GM23338 (cell line): ENCODE data around the gene MOB3C. TPM values are rescaled to one million over a fixed set of nuclear protein-coding genes. Genes with fewer than 3 reads are reported as not detected.

ENCODE experiments used
- ATAC-seq: fragments of 200-7000 bp; cut with Tn5 transposase; 3 replicates; pipeline ENCODE4 v1.9.1; 2020
- DNase-seq: peaks from one replicate; pipeline ENCODE4 v3.0.0-alpha.2; 2015; ENCODE audit warnings: low spot score
- H2AFZ ChIP-seq: fragments of 200-600 bp; sonication (generic); 2 replicates; pipeline ENCODE4 v1.8.0; 2016; ENCODE audit warnings: antibody characterized with exemption, mild to moderate bottlenecking, moderate library complexity
- H3F3A ChIP-seq: fragments of 200-600 bp; sonication (generic); replicated peaks from 2 replicates; pipeline ENCODE4 v1.8.0; 2017; ENCODE audit warnings: antibody characterized with exemption, mixed run types, low read depth
- H3K27ac ChIP-seq: fragments of 200-600 bp; sonication (generic); 2 replicates; pipeline ENCODE4 v1.6.1; 2016; ENCODE audit warnings: low read depth
- H3K27me3 ChIP-seq: fragments of 200-600 bp; sonication (generic); 2 replicates; pipeline ENCODE4 v1.8.0; 2016; ENCODE audit warnings: mild to moderate bottlenecking, mixed run types, moderate library complexity; ENCODE audit not compliant: insufficient read depth
- H3K36me3 ChIP-seq: fragments of 200-600 bp; sonication (generic); 2 replicates; pipeline ENCODE4 v1.8.0; 2016; ENCODE audit warnings: mild to moderate bottlenecking; ENCODE audit not compliant: insufficient read depth
- H3K4me1 ChIP-seq: fragments of 200-600 bp; sonication (generic); 2 replicates; pipeline ENCODE4 v1.8.0; 2016; ENCODE audit warnings: mild to moderate bottlenecking, moderate library complexity; ENCODE audit not compliant: insufficient read depth
- H3K4me2 ChIP-seq: fragments of 200-600 bp; sonication (generic); 2 replicates; pipeline ENCODE4 v1.7.1; 2017; ENCODE audit warnings: mixed run types
- H3K4me3 ChIP-seq: fragments of 200-600 bp; sonication (generic); 2 replicates; pipeline ENCODE4 v1.6.1; 2016; ENCODE audit warnings: mixed run types
- H3K79me2 ChIP-seq: fragments of 200-600 bp; sonication (generic); replicated peaks from 2 replicates; pipeline ENCODE4 v1.8.0; 2017; ENCODE audit warnings: mild to moderate bottlenecking; ENCODE audit not compliant: insufficient read depth
- H3K9me2 ChIP-seq: fragments of 200-600 bp; sonication (generic); 2 replicates; pipeline ENCODE4 v1.8.0; 2017; ENCODE audit not compliant: insufficient read depth
- H4K20me1 ChIP-seq: fragments of 200-600 bp; sonication (generic); replicated peaks from 2 replicates; pipeline ENCODE4 v1.8.0; 2017; ENCODE audit warnings: mild to moderate bottlenecking; ENCODE audit not compliant: insufficient read depth
- H3K27ac Mint-ChIP-seq: 2 replicates; pipeline ENCODE4 v1.8.0; 2020; ENCODE audit warnings: inconsistent platforms, mild to moderate bottlenecking, moderate library complexity, mixed read lengths
- H3K27me3 Mint-ChIP-seq: 3 replicates; pipeline ENCODE4 v1.8.0; 2022; ENCODE audit warnings: low read depth, mild to moderate bottlenecking, moderate library complexity, mixed read lengths, inconsistent platforms; ENCODE audit not compliant: insufficient read depth, poor library complexity
- H3K36me3 Mint-ChIP-seq: 3 replicates; pipeline ENCODE4 v1.8.0; 2021; ENCODE audit warnings: low read depth, mild to moderate bottlenecking, inconsistent platforms, moderate library complexity, mixed read lengths
- H3K4me1 Mint-ChIP-seq: 3 replicates; pipeline ENCODE4 v1.8.0; 2020; ENCODE audit warnings: mild to moderate bottlenecking, inconsistent platforms, mixed read lengths
- H3K4me3 Mint-ChIP-seq: 3 replicates; pipeline ENCODE4 v1.8.0; 2021; ENCODE audit warnings: moderate library complexity, mild to moderate bottlenecking, inconsistent platforms, mixed read lengths
- H3K9me3 Mint-ChIP-seq: 3 replicates; pipeline ENCODE4 v1.8.0; 2020; ENCODE audit warnings: moderate library complexity, mild to moderate bottlenecking, inconsistent platforms, mixed read lengths
- ETS1 ChIP-seq: IDR thresholded peaks from 2 replicates; pipeline ENCODE4 v1.6.1; 2016; ENCODE audit warnings: antibody characterized with exemption
- EZH2 ChIP-seq: fragments of 200-600 bp; sonication (generic); IDR thresholded peaks from one replicate; pipeline ENCODE4 v1.8.0; 2017; ENCODE audit warnings: antibody characterized with exemption, mild to moderate bottlenecking, low read depth; ENCODE audit not compliant: unreplicated experiment
- JUNB ChIP-seq: IDR thresholded peaks from one replicate; pipeline ENCODE4 v1.6.1; 2016; ENCODE audit warnings: antibody characterized with exemption; ENCODE audit not compliant: unreplicated experiment
- POLR2AphosphoS5 ChIP-seq: IDR thresholded peaks from 2 replicates; pipeline ENCODE4 v1.6.1; 2016; ENCODE audit warnings: antibody characterized with exemption, low read depth
- STAT1 ChIP-seq: IDR thresholded peaks from one replicate; pipeline ENCODE4 v1.6.1; 2016; ENCODE audit warnings: antibody characterized with exemption; ENCODE audit not compliant: unreplicated experiment
- ZNF114 ChIP-seq: fragments of 250-450 bp; sonication (Bioruptor Pico); IDR thresholded peaks from 2 replicates; pipeline ENCODE4 v1.5.0; 2020; ENCODE audit warnings: mild to moderate bottlenecking, moderate library complexity
- ZNF462 ChIP-seq: fragments of 250-450 bp; sonication (Bioruptor Pico); IDR thresholded peaks from 2 replicates; pipeline ENCODE4 v1.5.0; 2020; ENCODE audit warnings: mild to moderate bottlenecking, moderate library complexity
- polyA plus RNA-seq: library from polyadenylated mRNA; unstranded; fragments of >200 nt; fragmentation: Nextera tagmentation; extraction: Ambion mirVana; gene quantifications from 2 replicates; pipeline ENCODE4 v1.2.1, GENCODE V29; 2016
- total RNA-seq: library from RNA; depleted of rRNA; stranded (reverse); fragments of >200 nt; shearing (Covaris generic); gene quantifications from 2 replicates; pipeline ENCODE4 v1.2.3, GENCODE V29; 2014

The MOB3C gene
- total and polyA plus RNA-seq, 2 experiments from 2014 or later = 1.1 to 6.2 TPM

- no peak for TF ChIP-seq ZNF462 (CRISPR knock-in tag)
These were observed 44.9 kb downstream of the MOB3C start (continued) for GRCh38 chr1:46571691-46572225.

GRCh38 chr1:46569884-46570725 is 46.5 kb downstream of the MOB3C start:
- peak; percentile 31; the same call in 1 of the 3 replicates for ATAC-seq
- no peaks in the 10 kb centered on the region for H3K79me2 ChIP-seq
- H3K27me3 Mint-ChIP-seq = peaks cover 3% of the 10 kb centered on the region
- H3F3A ChIP-seq = no peaks in the 10 kb centered on the region
- H3K4me1 ChIP-seq = no peaks in the 10 kb centered on the region
- no peak overlapping the region for H3K4me3 Mint-ChIP-seq
- H3K4me3 ChIP-seq = no peak overlapping the region
- no peak overlapping the region for H2AFZ ChIP-seq
- H4K20me1 ChIP-seq = no peaks in the 10 kb centered on the region
- H3K4me2 ChIP-seq = no peak overlapping the region
- H3K36me3 Mint-ChIP-seq = no peaks in the 10 kb centered on the region
- no peaks in the 10 kb centered on the region for H3K9me2 ChIP-seq
- H3K27me3 ChIP-seq = no peaks in the 10 kb centered on the region
- H3K4me1 Mint-ChIP-seq = peaks cover 20% of the 10 kb centered on the region
- H3K27ac ChIP-seq = no peak overlapping the region
- H3K9me3 Mint-ChIP-seq = no peaks in the 10 kb centered on the region
- no peaks in the 10 kb centered on the region for H3K36me3 ChIP-seq
- no peak for DNase-seq
- H3K27ac Mint-ChIP-seq = no peak overlapping the region
- TF ChIP-seq ZNF114 (CRISPR knock-in tag) = no peak
- TF ChIP-seq JUNB = no peak
- no peak for TF ChIP-seq ETS1
- TF ChIP-seq POLR2AphosphoS5 = no peak
- TF ChIP-seq EZH2 = no peak
- TF ChIP-seq STAT1 = no peak
